ENCODE measurements around the gene PREX1. TPM values are rescaled to one million over a fixed set of nuclear protein-coding genes. Genes with fewer than 3 reads are reported as not detected.

The PREX1 gene
- total RNA-seq, 1 donor from 2014 or later = 20.8 TPM

GRCh38 chr20:48795732-48796131 is 32.1 kb downstream of the PREX1 start:
- DNase-seq (ENCODE audit: extremely low spot score, unreplicated experiment) = no peak
- Mint-ChIP-seq H3K36me3 (no peaks in the 10 kb centered on the region), H3K4me1 (ENCODE audit: unreplicated experiment) (peaks cover 43% of the 10 kb centered on the region), H3K27me3 (peaks cover 20% of the 10 kb centered on the region), H3K4me3 (no peak overlapping the region), H3K9me3 (no peaks in the 10 kb centered on the region), H3K27ac (no peak overlapping the region)
- TF ChIP-seq CTCF (conservative IDR thresholded peaks at IDR 0.05) = no peak

- Mint-ChIP-seq H3K27ac (no peak overlapping the region), H3K27me3 (peaks cover 23% of the 10 kb centered on the region), H3K9me3 (no peaks in the 10 kb centered on the region), H3K4me3 (no peak overlapping the region), H3K36me3 (no peaks in the 10 kb centered on the region), H3K4me1 (ENCODE audit: unreplicated experiment) (peaks cover 51% of the 10 kb centered on the region)
- no peak for TF ChIP-seq CTCF (conservative IDR thresholded peaks at IDR 0.05)
- no peak for DNase-seq (ENCODE audit: extremely low spot score, unreplicated experiment)
These were observed 32.9 kb downstream of the PREX1 start for GRCh38 chr20:48794816-48795457.

- Mint-ChIP-seq H3K27ac (no peak overlapping the region), H3K4me1 (ENCODE audit: unreplicated experiment) (peaks cover 51% of the 10 kb centered on the region), H3K36me3 (no peaks in the 10 kb centered on the region), H3K27me3 (peaks cover 29% of the 10 kb centered on the region), H3K9me3 (no peaks in the 10 kb centered on the region), H3K4me3 (peak overlapping the region; percentile 58)
- TF ChIP-seq CTCF (conservative IDR thresholded peaks at IDR 0.05) = no peak
- no peak for DNase-seq (ENCODE audit: extremely low spot score, unreplicated experiment)
These were observed 33.4 kb downstream of the PREX1 start for GRCh38 chr20:48794360-48794759.

GRCh38 chr20:48793776-48794175 is 34.0 kb downstream of the PREX1 start:
- no peak overlapping the region for H3K27ac Mint-ChIP-seq
- no peak for DNase-seq (ENCODE audit: extremely low spot score, unreplicated experiment)
- peaks cover 33% of the 10 kb centered on the region for H3K27me3 Mint-ChIP-seq
- TF ChIP-seq CTCF (conservative IDR thresholded peaks at IDR 0.05) = no peak
- H3K9me3 Mint-ChIP-seq = no peaks in the 10 kb centered on the region
- H3K4me1 Mint-ChIP-seq (ENCODE audit: unreplicated experiment) = peaks cover 51% of the 10 kb centered on the region
- H3K36me3 Mint-ChIP-seq = no peaks in the 10 kb centered on the region
- peak overlapping the region; percentile 58 for H3K4me3 Mint-ChIP-seq

- Mint-ChIP-seq H3K9me3 (no peaks in the 10 kb centered on the region), H3K36me3 (no peaks in the 10 kb centered on the region), H3K27ac (no peak overlapping the region), H3K27me3 (peaks cover 33% of the 10 kb centered on the region), H3K4me3 (no peak overlapping the region), H3K4me1 (ENCODE audit: unreplicated experiment) (peaks cover 51% of the 10 kb centered on the region)
- DNase-seq (ENCODE audit: extremely low spot score, unreplicated experiment) = no peak
- TF ChIP-seq CTCF (conservative IDR thresholded peaks at IDR 0.05) = no peak
These were observed 36.1 kb downstream of the PREX1 start for GRCh38 chr20:48791666-48792071.

Measured in type B pancreatic cell (in vitro differentiated cells).